GM12878 (cell line): ENCODE data around the gene LRRC7. TPM values are rescaled to one million over a fixed set of nuclear protein-coding genes. Genes with fewer than 3 reads are reported as not detected.

ENCODE experiments used
- ATAC-seq: fragments of 200-7000 bp; cut with Tn5 transposase; 3 replicates; pipeline ENCODE4 v1.9.1; 2020; ENCODE audit warnings: mild to moderate bottlenecking, moderate library complexity
- BruUV-seq: library from RNA; stranded (reverse); fragments of 400-500 nt; replicated peaks from 2 replicates; lab custom pipeline; 2021; lab: Mats Ljungman, UMichigan
- CTCF ChIA-PET: fragments of 300-600 bp; sonication (Branson Sonifier 250); formaldehyde crosslinking; extraction: SDS; loops from one replicate; lab custom pipeline; 2021; ENCODE audit warnings: inconsistent platforms; lab: Yijun Ruan, JAX
- POLR2A ChIA-PET: fragments of 350-600 bp; formaldehyde crosslinking; extraction: SDS; loops from one replicate; lab custom pipeline; 2021; ENCODE audit warnings: inconsistent platforms; lab: Charles Lee
- RAD21 ChIA-PET: fragments of 300-600 bp; sonication (Branson Sonifier 250); formaldehyde crosslinking; loops from one replicate; lab custom pipeline; 2023; ENCODE audit warnings: antibody characterized with exemption; ENCODE audit not compliant: unreplicated experiment; lab: Charles Lee
- SMC1A ChIA-PET: fragments of 300-600 bp; sonication (Branson Sonifier 250); formaldehyde crosslinking; loops from one replicate; lab custom pipeline; 2023; ENCODE audit not compliant: unreplicated experiment, uncharacterized antibody; lab: Charles Lee
- DNase-seq: peaks from one replicate; pipeline ENCODE4 v3.0.0-alpha.2; 2011; ENCODE audit warnings: low read depth, low spot score
- FAIRE-seq: peaks from 3 replicates; lab custom pipeline; 2011; peaks lifted over from hg19 to GRCh38; lab: Jason Lieb, UNC
- H2AFZ ChIP-seq: 2 replicates; pipeline ENCODE4 v1.6.0; 2011; ENCODE audit warnings: low read depth, low read length, control low read depth; ENCODE audit not compliant: control insufficient read depth
- H3K27ac ChIP-seq: 2 replicates; pipeline ENCODE4 v1.5.1; 2011; ENCODE audit warnings: control low read depth; ENCODE audit not compliant: control insufficient read depth, insufficient read depth
- H3K27me3 ChIP-seq, 2 experiments: replicated peaks in 1 of 2; 2 replicates each; pipeline versions ENCODE4 v1.6.0 to v1.6.1; 2011; ENCODE audit warnings: low read length in 1 of 2; ENCODE audit not compliant: control insufficient read depth in 2 of 2, insufficient read depth in 2 of 2
- H3K36me3 ChIP-seq, 2 experiments: 2 replicates each; pipeline ENCODE4 v1.5.1; 2011; ENCODE audit warnings: low read length in 1 of 2; ENCODE audit not compliant: control insufficient read depth in 2 of 2, insufficient read depth in 2 of 2
- H3K4me1 ChIP-seq: 2 replicates; pipeline ENCODE4 v1.6.1; 2011; ENCODE audit warnings: mild to moderate bottlenecking, low read length, moderate library complexity, mixed read lengths; ENCODE audit not compliant: control insufficient read depth, insufficient read depth
- H3K4me2 ChIP-seq: 2 replicates; pipeline ENCODE4 v1.6.0; 2011; ENCODE audit warnings: control low read depth; ENCODE audit not compliant: control insufficient read depth, insufficient read depth
- H3K4me3 ChIP-seq: fragments of 200-600 bp; sonication (generic); 2 replicates; pipeline ENCODE4 v1.5.1; 2016
- H3K79me2 ChIP-seq: 2 replicates; pipeline ENCODE4 v1.6.0; 2011; ENCODE audit warnings: low read length; ENCODE audit not compliant: control insufficient read depth, insufficient read depth
- H3K9ac ChIP-seq: 2 replicates; pipeline ENCODE4 v1.8.0; 2011; ENCODE audit warnings: low read length, control low read depth, mixed read lengths; ENCODE audit not compliant: control insufficient read depth, insufficient read depth
- H3K9me3 ChIP-seq: replicated peaks from 3 replicates; pipeline ENCODE4 v1.5.1; 2011; ENCODE audit warnings: mild to moderate bottlenecking, low read length; ENCODE audit not compliant: control insufficient read depth, insufficient read depth
- H4K20me1 ChIP-seq: 2 replicates; pipeline ENCODE4 v1.6.0; 2011; ENCODE audit not compliant: control insufficient read depth, insufficient read depth
- ASH2L ChIP-seq: fragments of 300-600, 200-600 bp; sonication (generic); IDR thresholded peaks from 2 replicates; pipeline ENCODE4 v1.6.1; 2017; ENCODE audit warnings: low read depth, mild to moderate bottlenecking, borderline replicate concordance
- BACH1 ChIP-seq: fragments of 450-650 bp; IDR thresholded peaks from 2 replicates; pipeline ENCODE4 v1.6.1; 2017; ENCODE audit warnings: mild to moderate bottlenecking, borderline replicate concordance
- ETV6 ChIP-seq, 2 experiments: fragments of 450-650 bp in 1 of 2; IDR thresholded peaks in 1 of 2; conservative IDR thresholded peaks in 1 of 2; 2 replicates each; pipeline ENCODE4 v1.6.1; 2014; ENCODE audit warnings: antibody characterized with exemption in 1 of 2, borderline replicate concordance in 1 of 2, low read depth in 1 of 2, mild to moderate bottlenecking in 1 of 2, moderate library complexity in 1 of 2
- MTA3 ChIP-seq: IDR thresholded peaks from 2 replicates; pipeline ENCODE4 v1.6.1; 2012; ENCODE audit warnings: low read length, inconsistent platforms, borderline replicate concordance
- MXI1 ChIP-seq: fragments of 150-350 bp; IDR thresholded peaks from 2 replicates; pipeline ENCODE4 v1.6.1; 2011; ENCODE audit warnings: low read depth, mild to moderate bottlenecking, inconsistent platforms, low read length, improper control_type of control experiment
- SMC3 ChIP-seq: IDR thresholded peaks from 2 replicates; pipeline ENCODE4 v1.6.1; 2011; ENCODE audit warnings: low read length, improper control_type of control experiment, borderline replicate concordance
- ZNF622 ChIP-seq: fragments of 450-650 bp; IDR thresholded peaks from 2 replicates; pipeline ENCODE4 v1.6.1; 2017; ENCODE audit warnings: mild to moderate bottlenecking, inconsistent platforms
- WGBS: methylation state at CpG from one replicate; pipeline ENCODE4 v1.1.6; 2016; ENCODE audit warnings: low lambda C conversion rate; ENCODE audit not compliant: insufficient replicate concordance, insufficient coverage; ENCODE audit errors: missing lambda C conversion rate; 5-methylcytosine and 5-hydroxymethylcytosine counted together
- in situ Hi-C: fragments of 300-500 bp; cut with MboI; formaldehyde crosslinking; loops from 9 replicates; pipeline ENCODE4 v1.14.3; 2018; ENCODE audit warnings: mixed read lengths
- intact Hi-C: fragments of 100-400 bp; cut with micrococcal nuclease; formaldehyde crosslinking; loops from one replicate; pipeline ENCODE4 v1.14.2; 2022; ENCODE audit not compliant: unreplicated experiment
- polyA plus RNA-seq, 11 experiments: library from polyadenylated mRNA; depleted of rRNA in 4 of 11; unstranded in 6 of 11; stranded (reverse) in 5 of 11; fragments of >200 nt; fragmentation: Nextera tagmentation in 4 of 11; fragmentation: Illumina TruSeq in 1 of 11; extraction: Ambion mirVana in 4 of 11; extraction: Trizol in 1 of 11; gene quantifications; 1 replicate in 1 of 11; 2 replicates in 10 of 11; pipeline versions ENCODE4 v1.2.1 to v1.2.3, GENCODE V29; 2011 to 2016; ENCODE audit warnings: inconsistent platforms in 2 of 11, missing spikeins in 2 of 11, low read depth in 1 of 11
- total RNA-seq, 4 experiments: library from RNA; depleted of rRNA in 3 of 4; stranded (reverse); fragments of >200 nt in 3 of 4; fragmentation: Illumina TruSeq in 1 of 4; extraction: Trizol in 1 of 4; gene quantifications; 2 replicates each; pipeline versions ENCODE4 v1.2.1 to v1.2.3, GENCODE V29; 2013 to 2021
- TF ChIP-seq, protein P1 (sequence below): fragments of 450-650 bp; IDR thresholded peaks from 2 replicates; pipeline ENCODE4 v1.6.1; 2017; ENCODE audit warnings: mild to moderate bottlenecking, moderate library complexity

Gene LRRC7
- total and polyA plus RNA-seq, 10 of the 15 experiments (the other 5 are each of a cell fraction or from before 2014, with no cell fraction given) = 0.05 to 1.4 (median 0.24) TPM; not detected in 5

DNA sequence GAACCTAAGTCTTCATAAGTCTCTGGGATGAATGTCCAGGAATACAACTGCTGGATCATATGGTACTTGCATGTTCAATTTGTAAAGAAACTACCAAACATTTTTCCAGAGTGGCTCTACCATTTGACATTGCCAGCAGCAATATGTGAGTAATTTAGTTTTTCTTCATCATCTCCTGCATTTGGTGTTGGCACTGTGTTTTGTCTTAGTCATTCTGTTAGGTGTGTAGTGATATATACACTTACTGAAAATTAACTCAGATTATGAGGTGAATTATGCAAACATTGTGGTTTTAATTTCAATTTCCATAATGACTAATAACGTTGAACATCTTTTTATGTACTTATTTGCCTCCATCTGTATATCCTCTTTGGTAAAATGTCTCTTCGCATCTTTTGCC is 499.0 kb downstream of the LRRC7 start:
- H3K4me1 ChIP-seq = no peaks in the 10 kb centered on the region
- H3K27ac ChIP-seq = no peak overlapping the region
- H3K36me3 ChIP-seq = no peaks in the 10 kb centered on the region
- no peak for TF ChIP-seq MXI1
- TF ChIP-seq ASH2L = no peak
- no peak for TF ChIP-seq ZNF622
- no peak for TF ChIP-seq MTA3
- TF ChIP-seq BACH1 = no peak
- no peak for TF ChIP-seq ETV6 (conservative IDR thresholded peaks at IDR 0.05 in 1 of 2, IDR thresholded peaks at IDR 0.05 in 1 of 2; ENCODE audit: borderline replicate concordance in 1 of 2, low read depth in 1 of 2)
- TF ChIP-seq, protein P1, sequence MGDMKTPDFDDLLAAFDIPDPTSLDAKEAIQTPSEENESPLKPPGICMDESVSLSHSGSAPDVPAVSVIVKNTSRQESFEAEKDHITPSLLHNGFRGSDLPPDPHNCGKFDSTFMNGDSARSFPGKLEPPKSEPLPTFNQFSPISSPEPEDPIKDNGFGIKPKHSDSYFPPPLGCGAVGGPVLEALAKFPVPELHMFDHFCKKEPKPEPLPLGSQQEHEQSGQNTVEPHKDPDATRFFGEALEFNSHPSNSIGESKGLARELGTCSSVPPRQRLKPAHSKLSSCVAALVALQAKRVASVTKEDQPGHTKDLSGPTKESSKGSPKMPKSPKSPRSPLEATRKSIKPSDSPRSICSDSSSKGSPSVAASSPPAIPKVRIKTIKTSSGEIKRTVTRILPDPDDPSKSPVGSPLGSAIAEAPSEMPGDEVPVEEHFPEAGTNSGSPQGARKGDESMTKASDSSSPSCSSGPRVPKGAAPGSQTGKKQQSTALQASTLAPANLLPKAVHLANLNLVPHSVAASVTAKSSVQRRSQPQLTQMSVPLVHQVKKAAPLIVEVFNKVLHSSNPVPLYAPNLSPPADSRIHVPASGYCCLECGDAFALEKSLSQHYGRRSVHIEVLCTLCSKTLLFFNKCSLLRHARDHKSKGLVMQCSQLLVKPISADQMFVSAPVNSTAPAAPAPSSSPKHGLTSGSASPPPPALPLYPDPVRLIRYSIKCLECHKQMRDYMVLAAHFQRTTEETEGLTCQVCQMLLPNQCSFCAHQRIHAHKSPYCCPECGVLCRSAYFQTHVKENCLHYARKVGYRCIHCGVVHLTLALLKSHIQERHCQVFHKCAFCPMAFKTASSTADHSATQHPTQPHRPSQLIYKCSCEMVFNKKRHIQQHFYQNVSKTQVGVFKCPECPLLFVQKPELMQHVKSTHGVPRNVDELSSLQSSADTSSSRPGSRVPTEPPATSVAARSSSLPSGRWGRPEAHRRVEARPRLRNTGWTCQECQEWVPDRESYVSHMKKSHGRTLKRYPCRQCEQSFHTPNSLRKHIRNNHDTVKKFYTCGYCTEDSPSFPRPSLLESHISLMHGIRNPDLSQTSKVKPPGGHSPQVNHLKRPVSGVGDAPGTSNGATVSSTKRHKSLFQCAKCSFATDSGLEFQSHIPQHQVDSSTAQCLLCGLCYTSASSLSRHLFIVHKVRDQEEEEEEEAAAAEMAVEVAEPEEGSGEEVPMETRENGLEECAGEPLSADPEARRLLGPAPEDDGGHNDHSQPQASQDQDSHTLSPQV = no peak
- TF ChIP-seq SMC3 = no peak
- TF ChIP-seq, all 136 proteins: peak for 0
- no TSS peak for BruUV-seq
- Histone ChIP-seq H4K20me1 (no peaks in the 10 kb centered on the region), H3K9me3 (no peaks in the 10 kb centered on the region), H3K4me2 (no peak overlapping the region), H3K4me3 (no peak overlapping the region), H3K27me3 (no peaks in the 10 kb centered on the region), H3K79me2 (no peaks in the 10 kb centered on the region), H2AFZ (no peak overlapping the region), H3K9ac (no peak overlapping the region)
- ChIA-PET CTCF (no interaction called here), RAD21 (no interaction called here), SMC1A (no interaction called here), POLR2A (no interaction called here)
- no peak for FAIRE-seq
- in situ Hi-C loops = no loop called here
- no peak for DNase-seq
- intact Hi-C loops = no loop called here
- ATAC-seq = no peak
- WGBS = 23% methylated on average over 2 of the region's 2 CpGs
